ENCODE data around the gene PPP3R1. TPM values are rescaled to one million over a fixed set of nuclear protein-coding genes. Genes with fewer than 3 reads are reported as not detected.

The PPP3R1 gene
- total RNA-seq, 1 experiment from 2014 or later, result 70.9 TPM

- H3K4me3 Mint-ChIP-seq (ENCODE audit: unreplicated experiment), result no peak overlapping the region
- H3K27me3 Mint-ChIP-seq (ENCODE audit: insufficient read depth, unreplicated experiment), result no peaks in the 10 kb centered on the region
- no peaks in the 10 kb centered on the region for H3K9me3 ChIP-seq
- no peaks in the 10 kb centered on the region for H3K36me3 ChIP-seq (ENCODE audit: control insufficient read depth, insufficient read depth, low read length)
- no peaks in the 10 kb centered on the region for H3K4me1 ChIP-seq
- CTCF ChIA-PET, result interaction anchor here (0.6 kb wide), 1 partner anchor 16 kb away, joined by 3 read pairs; no protein-coding TSS in a partner anchor
- no TSS peak for BruUV-seq (replicated peaks)
- H3K4me3 ChIP-seq (ENCODE audit: low read depth, low read length), result no peak overlapping the region
- peaks cover 11% of the 10 kb centered on the region for H3K36me3 Mint-ChIP-seq (ENCODE audit: insufficient read depth, unreplicated experiment)
- intact Hi-C loops (cut with micrococcal nuclease; ENCODE audit: unreplicated experiment), result no loop called here
- H3K27ac Mint-ChIP-seq (ENCODE audit: unreplicated experiment), result no peak overlapping the region
- H3K27me3 ChIP-seq (replicated peaks; ENCODE audit: control insufficient read depth, insufficient read depth, low read length), result no peaks in the 10 kb centered on the region
- no peaks in the 10 kb centered on the region for H3K9me3 Mint-ChIP-seq (ENCODE audit: unreplicated experiment)
- POLR2A ChIA-PET, result no interaction called here
- DNase-seq, result no peak
- H3K4me1 Mint-ChIP-seq (ENCODE audit: low read depth, unreplicated experiment), result peaks cover 17% of the 10 kb centered on the region
- TF ChIP-seq CTCF (IDR thresholded peaks at IDR 0.05; ENCODE audit: insufficient read depth in 1 of 2, low read depth in 1 of 2, low read length in 1 of 2, severe bottlenecking in 1 of 2, unreplicated experiment in 1 of 2), result no peak
These were observed 13.1 kb downstream of the PPP3R1 start for GRCh38 chr2:68238955-68239822.

DNA sequence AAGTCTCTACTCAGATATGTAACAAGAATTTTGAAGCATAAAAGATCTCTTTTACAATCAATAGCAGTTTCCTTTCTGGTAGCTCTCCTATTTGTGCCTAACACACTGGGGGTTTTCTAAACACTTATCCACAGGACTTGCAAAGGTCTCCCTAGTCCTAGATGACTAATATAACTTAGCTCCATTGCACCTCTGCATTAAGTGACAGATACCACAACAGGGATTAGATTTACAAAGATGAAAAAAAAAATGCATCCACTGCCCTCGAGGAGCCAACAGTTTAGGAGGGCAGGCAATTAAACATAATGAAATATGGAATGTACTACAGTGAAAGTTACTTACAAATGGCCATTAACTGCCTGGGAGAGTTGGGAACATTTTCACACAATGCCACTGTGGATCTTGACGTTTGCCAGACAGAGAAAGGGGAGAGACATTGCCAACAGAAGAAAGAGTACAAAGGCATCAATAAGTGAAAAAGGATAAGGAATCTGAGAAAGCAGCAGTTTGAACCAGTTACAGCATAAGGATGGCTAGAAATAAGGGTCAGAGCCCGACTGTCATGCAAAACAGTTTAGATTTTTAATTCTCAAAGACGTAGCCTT lies 14.3 kb downstream of the PPP3R1 start:
- Histone ChIP-seq H3K4me3 (ENCODE audit: low read depth, low read length) (no peak overlapping the region), H3K4me1 (no peaks in the 10 kb centered on the region), H3K9me3 (no peaks in the 10 kb centered on the region), H3K36me3 (ENCODE audit: control insufficient read depth, insufficient read depth, low read length) (no peaks in the 10 kb centered on the region), H3K27me3 (replicated peaks; ENCODE audit: control insufficient read depth, insufficient read depth, low read length) (no peaks in the 10 kb centered on the region)
- no TSS peak for BruUV-seq (replicated peaks)
- Mint-ChIP-seq H3K4me3 (ENCODE audit: unreplicated experiment) (no peak overlapping the region), H3K36me3 (ENCODE audit: insufficient read depth, unreplicated experiment) (peaks cover 11% of the 10 kb centered on the region), H3K27me3 (ENCODE audit: insufficient read depth, unreplicated experiment) (no peaks in the 10 kb centered on the region), H3K9me3 (ENCODE audit: unreplicated experiment) (no peaks in the 10 kb centered on the region), H3K27ac (ENCODE audit: unreplicated experiment) (no peak overlapping the region), H3K4me1 (ENCODE audit: low read depth, unreplicated experiment) (peaks cover 18% of the 10 kb centered on the region)
- intact Hi-C loops (cut with micrococcal nuclease; ENCODE audit: unreplicated experiment), result no loop called here
- ChIA-PET CTCF (no interaction called here), POLR2A (no interaction called here)
- DNase-seq, result no peak
- no peak for TF ChIP-seq CTCF (IDR thresholded peaks at IDR 0.05; ENCODE audit: insufficient read depth in 1 of 2, low read depth in 1 of 2, low read length in 1 of 2, severe bottlenecking in 1 of 2, unreplicated experiment in 1 of 2)

GRCh38 chr2:68237404-68237803 lies 14.9 kb downstream of the PPP3R1 start:
- no peaks in the 10 kb centered on the region for H3K27me3 Mint-ChIP-seq (ENCODE audit: insufficient read depth, unreplicated experiment)
- H3K4me1 ChIP-seq, result no peaks in the 10 kb centered on the region
- no peak for TF ChIP-seq CTCF (IDR thresholded peaks at IDR 0.05; ENCODE audit: insufficient read depth in 1 of 2, low read depth in 1 of 2, low read length in 1 of 2, severe bottlenecking in 1 of 2, unreplicated experiment in 1 of 2)
- H3K4me1 Mint-ChIP-seq (ENCODE audit: low read depth, unreplicated experiment), result peaks cover 22% of the 10 kb centered on the region
- no peaks in the 10 kb centered on the region for H3K9me3 ChIP-seq
- H3K4me3 ChIP-seq (ENCODE audit: low read depth, low read length), result no peak overlapping the region
- H3K36me3 Mint-ChIP-seq (ENCODE audit: insufficient read depth, unreplicated experiment), result peaks cover 11% of the 10 kb centered on the region
- no peaks in the 10 kb centered on the region for H3K27me3 ChIP-seq (replicated peaks; ENCODE audit: control insufficient read depth, insufficient read depth, low read length)
- H3K27ac Mint-ChIP-seq (ENCODE audit: unreplicated experiment), result no peak overlapping the region
- no peaks in the 10 kb centered on the region for H3K9me3 Mint-ChIP-seq (ENCODE audit: unreplicated experiment)
- BruUV-seq (replicated peaks), result no TSS peak
- CTCF ChIA-PET, result no interaction called here
- H3K36me3 ChIP-seq (ENCODE audit: control insufficient read depth, insufficient read depth, low read length), result no peaks in the 10 kb centered on the region
- POLR2A ChIA-PET, result no interaction called here
- intact Hi-C loops (cut with micrococcal nuclease; ENCODE audit: unreplicated experiment), result no loop called here
- no peak for DNase-seq
- no peak overlapping the region for H3K4me3 Mint-ChIP-seq (ENCODE audit: unreplicated experiment)
